HG02763 (cell line): ENCODE data around the gene FOXI3.

ENCODE experiments used
- ATAC-seq: cut with Tn5 transposase; IDR thresholded peaks from one replicate; pipeline ENCODE4 v1.9.1; 2021; ENCODE audit warnings: mild to moderate bottlenecking, moderate library complexity; ENCODE audit not compliant: unreplicated experiment

FOXI3 gene

DNA sequence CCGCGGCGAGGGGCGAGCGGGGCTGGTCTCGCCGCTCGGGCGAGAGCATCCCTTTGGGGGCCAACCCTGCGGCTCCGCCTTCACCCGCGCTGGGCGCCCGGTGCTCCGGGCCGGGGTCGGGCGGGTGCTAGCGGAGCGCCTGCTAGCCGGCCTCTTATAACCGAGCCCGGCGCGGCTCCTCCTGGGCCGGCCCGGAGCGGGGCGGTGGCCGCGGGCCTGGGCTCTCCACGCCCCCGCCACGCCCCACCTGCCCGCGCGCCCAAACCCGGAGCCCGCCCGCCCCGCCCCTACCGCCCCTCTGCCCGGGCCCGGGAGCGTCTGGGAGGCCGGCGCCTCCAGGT lies at the start of gene FOXI3:
TSS of gene FOXI3 (minus strand) at position 129 of the 341 bp plus-strand sequence. CDS start 158 bp downstream, outside the sequence.
- no peak for ATAC-seq

DNA sequence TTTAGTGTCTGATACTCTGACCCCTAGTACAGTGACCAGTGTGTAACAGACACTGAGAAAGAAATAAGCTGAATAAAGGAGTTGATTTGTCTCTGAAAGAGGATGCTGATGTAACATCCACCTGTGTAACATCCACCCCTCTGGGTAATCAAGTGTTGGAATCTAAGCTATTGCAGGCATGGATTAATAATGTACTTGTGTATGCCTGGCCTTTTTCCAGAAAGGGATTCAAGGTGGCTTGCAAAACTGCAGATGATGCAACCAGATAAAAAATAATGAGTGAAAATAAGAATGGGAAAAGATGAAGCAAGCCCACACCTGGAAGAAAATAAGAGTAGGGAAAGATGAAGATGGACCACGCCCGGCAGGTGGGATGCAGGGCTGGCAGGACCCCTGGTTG lies 48.2 kb upstream of the FOXI3 start:
- no peak for ATAC-seq

DNA sequence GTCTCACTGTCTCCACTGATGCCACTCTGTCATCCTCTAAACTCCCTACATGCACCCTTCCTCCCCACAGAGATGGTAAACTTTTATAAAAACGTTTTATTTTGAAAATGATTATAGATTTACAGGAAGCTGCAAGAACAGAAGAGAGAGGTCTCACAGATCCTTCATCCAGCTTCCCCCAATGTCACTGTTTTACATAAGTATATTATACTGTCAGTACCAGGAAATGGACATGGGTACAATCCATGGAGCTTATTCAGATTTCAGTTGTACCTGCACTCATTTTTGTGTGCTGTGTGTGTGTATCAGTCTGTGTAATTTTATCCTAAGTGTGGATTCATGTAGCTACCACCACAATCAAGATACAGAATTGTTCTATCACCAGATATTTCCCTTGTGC lies 46.7 kb upstream of the FOXI3 start:
- no peak for ATAC-seq

DNA sequence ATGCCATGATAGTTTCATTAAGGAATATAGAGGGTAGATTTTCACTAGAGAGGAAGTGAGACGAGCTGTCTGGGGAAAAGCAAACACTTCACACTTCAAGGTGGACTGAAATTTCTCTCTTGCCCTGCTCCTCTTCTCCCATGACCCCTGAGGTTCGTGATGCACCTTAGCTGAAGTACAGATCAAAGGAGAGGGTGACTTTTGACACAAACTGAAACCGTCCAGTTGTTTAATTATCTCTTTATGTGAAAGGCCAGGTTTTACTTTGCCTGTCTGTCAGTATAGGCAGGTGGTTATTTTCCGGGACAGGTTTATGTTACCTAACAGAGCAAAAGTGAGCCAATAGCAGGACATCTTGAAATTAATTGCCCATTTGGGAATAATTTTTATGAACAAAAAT lies 41.0 kb upstream of the FOXI3 start:
- no peak for ATAC-seq

DNA sequence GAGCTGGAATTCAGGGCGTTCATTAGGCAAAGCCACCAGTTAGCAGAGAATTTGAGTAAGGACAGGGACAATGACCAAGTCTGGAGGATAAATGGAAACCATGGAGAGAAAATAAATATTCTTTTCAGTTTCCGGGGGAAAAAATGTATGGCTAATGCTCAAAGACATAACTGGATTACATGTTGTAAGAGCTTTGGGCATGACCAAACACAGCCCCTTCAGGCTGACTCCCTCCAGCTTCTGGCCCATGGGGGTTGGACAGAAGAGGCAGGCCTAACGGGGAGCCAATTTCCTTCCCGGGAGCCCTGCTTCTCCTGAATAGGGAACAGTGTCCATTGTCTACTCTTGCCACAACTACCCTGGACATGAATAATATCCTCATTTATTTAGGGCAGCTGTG lies 39.5 kb upstream of the FOXI3 start:
- no peak for ATAC-seq

DNA sequence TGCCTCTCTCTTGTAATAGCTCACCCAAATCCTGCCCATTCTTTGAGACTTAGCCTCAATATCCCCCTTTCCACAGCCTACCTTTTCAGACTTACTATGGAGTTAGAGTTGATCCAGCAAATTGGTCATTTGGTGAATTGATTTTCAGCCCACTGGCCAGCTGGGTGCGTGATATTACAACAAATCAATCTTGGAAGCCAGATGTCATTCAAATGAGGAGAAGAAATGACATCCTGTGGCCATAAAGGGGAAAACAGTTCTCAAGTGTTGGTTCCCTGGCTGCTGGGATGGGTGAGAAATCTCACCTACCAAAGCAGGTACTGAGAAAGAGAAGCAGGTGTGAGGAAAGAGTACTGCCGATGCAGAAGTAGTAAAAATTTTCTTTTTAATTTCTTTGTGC lies 36.7 kb upstream of the FOXI3 start:
- no peak for ATAC-seq

DNA sequence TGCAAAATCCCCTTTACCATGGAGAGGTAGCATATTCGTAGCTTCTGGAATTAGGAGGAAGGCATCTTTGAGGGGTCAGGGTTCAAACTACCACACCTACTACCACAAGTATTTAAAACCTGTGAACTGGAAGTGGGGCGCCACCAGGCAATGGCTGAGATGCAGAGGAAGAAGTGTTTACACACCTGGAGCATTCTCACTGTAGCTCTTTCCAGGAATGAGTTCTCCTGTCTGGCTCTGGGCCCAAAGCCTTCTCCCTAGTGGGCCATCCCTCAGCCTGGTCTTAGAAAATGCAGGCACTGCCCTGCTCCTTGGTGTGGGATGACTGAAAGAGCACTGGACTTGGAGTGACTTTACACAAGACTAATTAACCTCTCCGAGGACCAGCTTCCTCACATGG lies 30.7 kb upstream of the FOXI3 start:
- ATAC-seq = no peak

DNA sequence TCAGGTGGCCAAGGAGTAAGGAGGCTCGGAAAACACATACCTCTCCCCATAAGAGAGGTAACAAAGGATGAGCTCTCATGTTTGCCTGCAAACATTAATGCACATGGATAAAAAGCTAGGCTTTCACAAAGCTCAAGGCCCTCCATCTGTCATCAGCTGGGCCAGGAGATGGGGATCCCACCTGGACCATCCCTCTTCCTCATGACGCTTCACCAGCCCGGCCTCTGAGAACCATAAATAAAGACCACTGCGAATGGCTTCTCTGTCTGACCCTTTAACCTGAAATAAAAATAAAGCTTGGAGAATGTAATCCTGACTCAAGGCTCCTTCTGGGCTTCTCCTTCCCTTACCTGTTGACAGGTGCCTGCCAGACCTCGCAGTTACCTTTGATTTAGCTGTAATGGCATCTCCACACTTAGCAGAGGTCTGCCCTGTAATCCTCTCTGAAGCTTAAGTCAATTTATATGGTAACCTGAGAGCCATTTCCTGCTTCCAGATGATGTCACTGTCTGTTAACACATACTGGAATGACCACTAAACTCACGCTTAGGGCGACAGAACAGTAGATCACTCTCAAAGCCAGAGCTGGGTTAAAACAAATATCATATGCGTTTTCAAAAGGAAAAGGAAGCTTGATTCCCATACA lies 29.3 kb upstream of the FOXI3 start:
- ATAC-seq = no peak

DNA sequence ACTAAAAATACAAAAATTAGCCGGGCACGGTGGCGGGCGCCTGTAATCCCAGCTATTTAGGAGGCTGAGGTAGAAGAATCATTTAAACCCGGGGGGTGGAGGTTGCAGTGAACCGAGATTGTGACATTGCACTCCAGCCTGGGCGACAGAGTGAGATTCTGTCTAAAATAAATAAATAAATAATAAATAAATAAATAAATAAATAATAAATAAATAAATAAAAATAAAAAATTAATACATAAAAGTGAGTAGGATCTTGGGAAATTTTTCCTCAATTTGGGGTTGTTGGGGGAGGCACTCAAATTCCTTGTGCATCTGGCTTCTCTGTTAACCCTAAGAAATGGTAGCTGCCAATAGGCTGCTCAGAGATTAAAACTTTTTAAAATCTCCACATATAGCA lies 20.3 kb upstream of the FOXI3 start:
- no peak for ATAC-seq

DNA sequence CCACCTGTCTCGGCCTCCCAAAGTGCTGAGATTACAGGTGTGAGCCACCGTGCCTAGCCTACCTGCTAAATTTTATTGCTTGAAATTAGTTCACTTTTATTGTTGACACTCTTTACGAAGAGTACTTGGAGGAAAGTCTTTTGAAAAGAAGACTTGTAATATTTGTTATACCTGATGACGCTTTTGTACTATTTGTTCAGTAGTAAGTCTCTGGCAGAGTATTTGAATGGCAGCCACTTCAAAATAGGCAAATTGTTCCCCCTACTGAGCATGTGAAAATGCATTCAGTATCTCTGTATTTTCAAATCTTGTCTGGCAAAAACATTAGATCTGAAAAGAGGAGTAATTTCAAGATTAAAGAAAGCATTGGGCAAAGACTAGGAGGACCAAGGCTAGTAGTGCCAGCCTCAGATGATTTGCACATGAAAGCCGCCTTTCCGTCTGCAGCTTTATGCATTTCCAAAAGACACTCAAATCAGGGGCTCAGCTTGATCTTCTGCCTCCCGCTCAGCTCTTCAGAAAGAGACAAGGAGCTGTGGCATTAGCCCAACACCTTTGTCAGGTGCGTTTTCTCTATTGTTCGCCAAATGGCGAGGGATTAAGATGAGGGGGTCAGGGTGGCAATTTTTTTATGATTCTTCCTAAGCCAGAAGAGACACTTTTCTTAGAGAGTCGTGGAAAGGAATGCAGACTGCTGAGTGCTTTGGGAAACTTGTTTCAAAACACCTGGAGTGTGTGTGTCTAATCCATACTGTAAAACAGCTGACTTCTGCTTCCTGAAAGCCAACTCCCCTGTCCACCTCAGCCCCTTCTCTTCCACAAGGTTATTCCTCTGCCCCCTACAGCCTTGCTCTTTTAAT lies 18.8 kb upstream of the FOXI3 start:
- ATAC-seq = no peak

DNA sequence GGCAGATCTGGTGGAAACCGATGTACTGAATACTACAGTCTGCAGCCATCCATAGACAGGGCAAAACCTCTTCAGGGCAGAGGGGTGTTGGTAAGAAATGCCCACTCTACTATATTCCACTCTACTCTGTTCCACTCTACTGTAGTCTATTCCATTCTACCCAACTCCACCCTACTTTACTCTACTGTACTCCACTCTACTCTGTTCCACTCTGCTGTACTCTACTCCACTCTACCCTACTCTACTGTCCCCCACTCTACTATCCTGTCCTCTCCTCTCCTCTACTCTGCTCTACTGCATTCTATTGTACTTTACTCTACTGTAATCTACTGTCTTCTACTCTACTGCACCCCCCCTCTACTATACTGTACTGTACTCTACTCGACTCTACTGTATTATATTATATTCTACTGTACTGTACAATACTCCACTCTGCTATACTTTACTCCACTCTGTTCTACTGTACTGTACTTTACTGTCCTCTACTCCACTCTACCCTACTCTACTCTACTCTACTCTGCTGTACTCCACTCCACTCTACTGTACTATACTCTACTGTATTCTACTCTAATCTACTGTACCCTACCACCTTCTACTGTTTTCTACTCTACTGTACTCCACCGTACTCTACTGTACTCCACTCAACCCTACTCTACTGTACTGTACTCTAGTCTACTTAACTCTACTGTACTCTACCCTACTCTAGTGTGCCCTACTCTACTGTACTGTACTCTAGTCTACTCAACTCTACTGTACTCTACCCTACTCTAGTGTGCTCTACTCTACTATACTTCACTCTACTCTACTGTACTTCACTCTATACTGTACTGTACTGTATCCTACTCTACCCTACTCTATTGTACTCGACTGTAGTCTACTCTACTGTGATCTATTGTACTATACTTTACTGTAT lies 17.0 kb upstream of the FOXI3 start:
- no peak for ATAC-seq

DNA sequence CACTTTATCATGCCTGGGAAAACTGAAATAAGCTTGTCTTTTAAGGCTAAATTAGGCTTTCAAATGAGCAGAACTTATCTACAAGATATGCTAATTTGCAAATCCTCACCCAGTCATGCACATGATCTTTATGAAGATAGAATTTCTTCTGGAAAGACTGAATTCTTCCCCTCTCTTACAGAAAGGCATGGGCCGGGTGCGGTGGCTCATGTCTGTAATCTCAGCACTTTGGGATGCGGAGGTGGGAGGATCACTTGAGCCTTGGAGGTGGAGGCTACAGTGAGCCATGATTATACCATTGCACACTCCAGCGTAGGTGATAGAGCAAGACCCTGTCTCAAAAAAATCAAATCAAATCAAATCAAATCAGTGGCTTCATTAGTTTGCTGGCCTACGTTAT lies 11.7 kb upstream of the FOXI3 start:
- no peak for ATAC-seq

DNA sequence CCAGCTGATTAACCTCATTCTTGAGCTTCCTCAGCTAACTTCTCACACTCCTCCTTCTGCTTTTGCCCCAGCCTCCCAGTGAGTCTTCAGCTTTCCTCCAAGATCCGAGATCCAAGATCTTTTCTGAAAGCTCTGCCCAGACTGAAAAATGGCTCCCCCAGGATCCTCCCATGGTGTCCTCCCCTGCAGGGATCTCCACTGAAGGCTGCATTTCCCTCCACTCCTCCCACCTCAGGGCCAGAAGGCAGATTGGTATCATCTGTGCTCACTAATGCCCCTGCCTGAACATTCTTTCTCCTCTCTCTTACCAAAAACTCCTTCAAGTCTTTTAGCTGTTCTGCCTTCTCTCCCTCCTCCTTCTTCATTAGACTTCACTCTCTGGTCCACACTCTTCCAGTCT lies 6.1 kb upstream of the FOXI3 start:
- no peak for ATAC-seq

DNA sequence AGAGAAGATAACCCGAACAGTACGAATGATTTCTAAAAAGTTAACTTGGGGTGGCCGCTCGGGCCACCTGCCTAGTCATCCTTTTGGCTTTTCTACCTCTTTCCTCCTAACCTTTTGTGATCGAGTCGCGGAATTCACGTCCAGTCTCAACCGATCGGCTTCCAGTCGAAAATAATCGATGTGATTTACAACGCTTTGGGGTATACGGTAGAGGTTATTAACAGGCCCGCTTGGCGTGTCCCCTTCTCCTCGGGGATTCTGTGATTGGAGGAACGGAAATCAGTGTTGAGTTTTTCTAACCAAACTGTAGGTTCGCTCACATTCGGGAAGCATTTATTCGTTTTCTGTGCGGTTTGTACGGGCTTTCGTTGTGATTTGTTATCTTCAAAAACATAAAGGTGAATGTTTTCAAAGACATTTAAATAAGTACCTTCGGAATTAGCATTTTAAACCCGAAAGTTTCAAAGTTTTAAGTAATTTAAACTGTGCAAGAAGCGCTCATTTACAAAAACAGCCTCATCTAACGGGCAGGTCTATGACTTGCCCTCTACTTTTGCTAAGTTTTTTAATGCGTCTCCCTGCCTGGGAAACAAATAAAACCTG lies 588 bp upstream of the FOXI3 start:
- ATAC-seq = no peak

DNA sequence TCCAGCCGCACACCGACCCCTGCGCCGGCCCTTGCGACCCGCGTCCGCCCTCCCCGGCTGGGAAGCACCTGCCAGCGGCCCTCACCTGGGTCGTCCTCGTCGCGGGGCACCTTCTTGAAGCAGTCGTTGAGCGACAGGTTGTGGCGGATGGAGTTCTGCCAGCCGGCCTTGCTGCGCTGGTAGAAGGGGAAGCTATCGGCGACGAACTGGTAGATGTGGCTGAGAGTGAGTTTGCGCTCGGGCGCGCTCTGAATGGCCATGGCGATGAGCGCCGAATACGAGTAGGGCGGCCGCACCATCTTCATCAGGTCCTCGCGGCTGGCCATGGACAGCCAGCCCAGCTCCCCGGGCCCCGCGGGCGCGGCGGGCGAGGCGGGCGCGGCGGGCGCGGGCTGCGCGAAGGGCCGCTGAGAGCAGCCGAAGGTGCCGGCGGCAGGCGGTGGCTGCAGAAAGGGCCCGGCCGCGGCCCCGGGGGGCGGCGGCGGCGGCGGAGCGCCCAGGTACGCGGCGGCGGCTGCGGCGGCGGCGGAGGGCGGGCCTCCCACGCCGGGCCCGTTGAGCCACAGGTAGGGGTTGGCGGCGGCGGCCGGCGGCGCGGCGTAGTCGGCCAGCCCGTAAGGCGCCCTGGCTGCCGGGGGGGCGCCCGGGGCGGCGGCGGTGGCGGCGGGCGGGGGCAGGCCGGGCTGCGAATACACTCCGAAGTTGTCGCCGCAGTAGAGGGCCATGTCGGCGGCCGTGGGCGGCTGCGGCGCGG lies 505 bp downstream of the FOXI3 start:
- ATAC-seq = no peak

DNA sequence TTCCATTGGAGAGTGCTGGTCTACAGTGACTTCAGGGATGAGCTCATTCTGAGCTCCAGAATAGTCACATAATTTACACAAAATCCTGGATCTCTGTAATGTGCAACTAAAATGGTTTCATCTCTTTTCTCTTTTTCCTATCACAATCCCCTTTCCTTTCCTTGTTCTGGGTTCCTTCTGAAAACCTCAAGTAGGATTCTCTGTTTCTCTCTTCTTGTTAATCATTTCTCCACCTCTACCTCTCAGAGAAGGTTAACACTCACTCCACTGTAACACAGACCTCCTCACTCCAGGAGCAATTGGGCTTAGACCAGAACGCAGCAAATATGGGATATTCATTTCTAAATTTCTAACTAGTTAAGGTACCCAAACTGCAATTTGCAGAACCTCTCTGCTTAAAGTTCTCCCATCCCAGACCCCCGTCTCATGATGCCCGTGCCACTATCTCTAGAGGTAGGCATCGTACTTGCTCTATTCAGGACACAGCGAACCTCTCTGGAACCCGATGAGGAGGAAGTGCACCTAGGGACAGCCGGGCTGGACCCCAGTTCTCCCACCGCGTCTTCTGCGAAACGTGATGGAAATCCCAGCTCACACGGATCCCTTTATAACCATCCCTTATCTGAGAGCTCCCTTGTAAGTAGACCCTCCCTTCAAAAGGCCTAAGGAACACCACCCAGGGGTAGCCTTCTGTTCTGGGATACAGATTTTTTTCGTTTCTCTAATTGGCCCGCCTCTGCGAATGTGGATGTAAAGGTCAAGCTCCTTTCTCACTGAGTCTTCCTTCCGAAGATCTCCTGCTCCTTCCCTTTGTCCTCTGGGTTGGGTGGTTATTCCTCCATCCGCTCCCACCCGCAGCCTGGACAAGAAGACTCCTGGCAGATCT lies 1.3 kb downstream of the FOXI3 start:
- no peak for ATAC-seq

DNA sequence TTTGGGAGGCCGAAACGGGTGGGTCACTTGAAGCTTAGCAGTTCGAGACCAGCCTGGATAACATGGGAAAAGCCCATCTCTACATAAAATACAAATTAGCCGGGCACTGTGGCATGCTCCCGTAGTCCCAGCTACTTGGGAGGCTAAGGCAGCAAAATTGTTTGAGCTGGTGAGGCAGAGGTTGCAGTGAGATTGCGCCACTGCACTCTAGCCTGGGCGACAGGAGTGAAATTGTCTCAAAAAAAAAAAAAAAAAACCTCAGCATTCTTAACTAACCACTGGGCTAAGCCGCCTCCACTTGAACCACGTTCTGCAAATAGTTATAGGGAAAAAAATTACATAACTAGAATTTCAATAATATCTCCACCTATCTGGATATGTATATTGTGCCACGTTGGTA lies 2.3 kb downstream of the FOXI3 start:
- ATAC-seq = no peak

DNA sequence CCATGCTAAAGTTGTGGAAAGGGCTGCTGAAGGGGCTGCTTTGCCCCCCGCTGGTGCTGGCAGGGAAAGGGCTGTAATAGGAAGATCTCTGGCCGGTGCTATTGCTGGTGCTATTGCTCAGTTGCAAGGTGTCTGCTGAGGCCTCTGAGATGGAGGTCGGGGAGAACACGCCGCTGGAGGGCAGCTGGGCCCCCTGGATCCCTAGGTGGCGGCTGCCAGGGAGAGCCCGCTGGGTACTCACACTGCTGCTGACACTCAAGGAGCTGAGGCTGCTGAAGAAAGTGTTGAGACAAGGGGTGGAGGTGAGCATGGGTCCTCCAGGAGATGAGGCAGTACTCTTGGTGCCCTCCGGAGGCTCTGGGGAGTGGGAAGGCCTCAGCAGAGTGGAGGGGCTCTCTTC lies 4.2 kb downstream of the FOXI3 start:
- ATAC-seq = no peak

DNA sequence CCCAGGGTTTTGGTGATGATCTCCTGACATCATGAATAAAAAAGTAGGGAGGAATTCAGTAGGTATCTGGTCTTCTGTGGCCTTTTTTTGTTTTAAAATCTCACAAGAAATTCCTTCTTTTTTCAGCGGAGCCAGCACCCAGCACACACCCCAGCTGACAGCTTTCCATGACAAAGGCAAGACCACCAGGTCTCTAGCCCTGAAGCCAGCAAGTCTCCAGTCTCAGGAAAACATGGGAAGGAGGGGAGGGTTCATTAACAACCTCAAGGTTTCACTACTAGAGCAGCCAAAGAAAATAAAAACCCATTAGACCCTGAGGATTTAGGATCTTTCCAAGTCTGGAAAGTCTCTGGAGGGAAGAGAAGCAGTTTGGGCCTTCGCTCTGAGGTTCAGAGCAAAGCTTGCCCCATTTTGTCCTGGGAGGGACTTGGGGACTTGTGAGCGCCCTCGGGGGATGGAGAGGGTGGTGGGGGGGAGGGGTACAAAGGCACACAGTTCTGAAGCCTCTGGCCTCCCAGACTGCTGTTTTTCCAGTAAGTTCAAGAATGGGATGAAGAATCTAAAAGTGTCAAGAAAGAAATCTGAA lies 9.0 kb downstream of the FOXI3 start:
- ATAC-seq = no peak
